Measurements from ENCODE around the gene RIMBP2.

GRCh38 chr12:130669205-130669557 lies 46.9 kb downstream of the RIMBP2 start:
- TF ChIP-seq CTCF (IDR thresholded peaks at IDR 0.05; ENCODE audit: borderline replicate concordance, extremely low read depth, low read length, poor library complexity, severe bottlenecking) (no peak), EZH2 (IDR thresholded peaks at IDR 0.05; ENCODE audit: borderline replicate concordance, low read depth, low read length, severe bottlenecking) (no peak)
